Testis (tissue), 2 donors: Measurements from ENCODE around the gene OR7A5.

Experiments used
- POLR2A ChIP-seq: fragments of 450-650 bp; IDR thresholded peaks from one replicate; pipeline ENCODE4 v1.6.1; 2017; ENCODE audit warnings: antibody characterized with exemption, mild to moderate bottlenecking, moderate library complexity
- TF ChIP-seq, protein P1 (sequence below), 3 experiments: fragments of 450-650 bp in 2 of 3; fragments of 200-600 bp in 1 of 3; sonication (generic) in 1 of 3; IDR thresholded peaks; one replicate each; pipeline ENCODE4 v1.5.1; 2016 to 2019; ENCODE audit warnings: antibody characterized with exemption in 3 of 3, mild to moderate bottlenecking in 2 of 3, moderate library complexity in 1 of 3

- no peak for TF ChIP-seq POLR2A
- TF ChIP-seq, protein P1, sequence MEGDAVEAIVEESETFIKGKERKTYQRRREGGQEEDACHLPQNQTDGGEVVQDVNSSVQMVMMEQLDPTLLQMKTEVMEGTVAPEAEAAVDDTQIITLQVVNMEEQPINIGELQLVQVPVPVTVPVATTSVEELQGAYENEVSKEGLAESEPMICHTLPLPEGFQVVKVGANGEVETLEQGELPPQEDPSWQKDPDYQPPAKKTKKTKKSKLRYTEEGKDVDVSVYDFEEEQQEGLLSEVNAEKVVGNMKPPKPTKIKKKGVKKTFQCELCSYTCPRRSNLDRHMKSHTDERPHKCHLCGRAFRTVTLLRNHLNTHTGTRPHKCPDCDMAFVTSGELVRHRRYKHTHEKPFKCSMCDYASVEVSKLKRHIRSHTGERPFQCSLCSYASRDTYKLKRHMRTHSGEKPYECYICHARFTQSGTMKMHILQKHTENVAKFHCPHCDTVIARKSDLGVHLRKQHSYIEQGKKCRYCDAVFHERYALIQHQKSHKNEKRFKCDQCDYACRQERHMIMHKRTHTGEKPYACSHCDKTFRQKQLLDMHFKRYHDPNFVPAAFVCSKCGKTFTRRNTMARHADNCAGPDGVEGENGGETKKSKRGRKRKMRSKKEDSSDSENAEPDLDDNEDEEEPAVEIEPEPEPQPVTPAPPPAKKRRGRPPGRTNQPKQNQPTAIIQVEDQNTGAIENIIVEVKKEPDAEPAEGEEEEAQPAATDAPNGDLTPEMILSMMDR (IDR thresholded peaks at IDR 0.05), result no peak
Observed at GRCh38 chr19:14848822-14849221, 13.8 kb upstream of the OR7A5 start, which contains the start of gene OR7A10.
